ENCODE data around the gene CARD19. TPM values are rescaled to one million over a fixed set of nuclear protein-coding genes. Genes with fewer than 3 reads are reported as not detected.

Gene CARD19
- total and polyA plus RNA-seq, 9 of the 15 experiments (the other 6 are each of a cell fraction or from before 2014, with no cell fraction given) = 0.90 to 34.9 (median 14.6) TPM

GRCh38 chr9:93134015-93134739, 38.2 kb downstream of the CARD19 start, which contains the start of gene NINJ1 (continued):
- TF ChIP-seq, protein P1, sequence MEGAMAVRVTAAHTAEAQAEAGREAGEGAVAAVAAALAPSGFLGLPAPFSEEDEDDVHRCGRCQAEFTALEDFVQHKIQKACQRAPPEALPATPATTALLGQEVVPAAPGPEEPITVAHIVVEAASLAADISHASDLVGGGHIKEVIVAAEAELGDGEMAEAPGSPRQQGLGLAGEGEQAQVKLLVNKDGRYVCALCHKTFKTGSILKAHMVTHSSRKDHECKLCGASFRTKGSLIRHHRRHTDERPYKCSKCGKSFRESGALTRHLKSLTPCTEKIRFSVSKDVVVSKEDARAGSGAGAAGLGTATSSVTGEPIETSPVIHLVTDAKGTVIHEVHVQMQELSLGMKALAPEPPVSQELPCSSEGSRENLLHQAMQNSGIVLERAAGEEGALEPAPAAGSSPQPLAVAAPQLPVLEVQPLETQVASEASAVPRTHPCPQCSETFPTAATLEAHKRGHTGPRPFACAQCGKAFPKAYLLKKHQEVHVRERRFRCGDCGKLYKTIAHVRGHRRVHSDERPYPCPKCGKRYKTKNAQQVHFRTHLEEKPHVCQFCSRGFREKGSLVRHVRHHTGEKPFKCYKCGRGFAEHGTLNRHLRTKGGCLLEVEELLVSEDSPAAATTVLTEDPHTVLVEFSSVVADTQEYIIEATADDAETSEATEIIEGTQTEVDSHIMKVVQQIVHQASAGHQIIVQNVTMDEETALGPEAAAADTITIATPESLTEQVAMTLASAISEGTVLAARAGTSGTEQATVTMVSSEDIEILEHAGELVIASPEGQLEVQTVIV (CRISPR knock-in tag; IDR thresholded peaks at IDR 0.05; ENCODE audit: borderline replicate concordance) = no peak
- TF ChIP-seq GTF2B (IDR thresholded peaks at IDR 0.05; ENCODE audit: extremely low read depth, insufficient read length) (no peak), CXXC5 (CRISPR knock-in tag; IDR thresholded peaks at IDR 0.05) (peak; percentile 22), HNRNPH1 (optimal IDR thresholded peaks at IDR 0.05; ENCODE audit: low read depth, low read length) (no peak), STAT5B (CRISPR knock-in tag; IDR thresholded peaks at IDR 0.05) (no peak), IRF2 (CRISPR knock-in tag; IDR thresholded peaks at IDR 0.05) (no peak), ZEB2 (IDR thresholded peaks at IDR 0.05) (no peak), GMEB1 (CRISPR knock-in tag; IDR thresholded peaks at IDR 0.05) (peak; percentile 12; the same call in 1 of the 2 replicates), NR2C2 (CRISPR knock-in tag; IDR thresholded peaks at IDR 0.05) (no peak), NR2C2 (tag; IDR thresholded peaks at IDR 0.05) (peak; percentile 8; the same call in 1 of the 2 replicates), ETV1 (tag; conservative IDR thresholded peaks at IDR 0.05; ENCODE audit: low read depth) (no peak), RERE (CRISPR knock-in tag; IDR thresholded peaks at IDR 0.05; ENCODE audit: borderline replicate concordance) (no peak), E2F3 (CRISPR knock-in tag; IDR thresholded peaks at IDR 0.05) (0 out of 2 replicates have a peak, but pooled peaks have one; percentile 17), BRF1 (IDR thresholded peaks at IDR 0.05; ENCODE audit: borderline replicate concordance, extremely low read depth, insufficient read length) (no peak)
- TF ChIP-seq, protein P2, sequence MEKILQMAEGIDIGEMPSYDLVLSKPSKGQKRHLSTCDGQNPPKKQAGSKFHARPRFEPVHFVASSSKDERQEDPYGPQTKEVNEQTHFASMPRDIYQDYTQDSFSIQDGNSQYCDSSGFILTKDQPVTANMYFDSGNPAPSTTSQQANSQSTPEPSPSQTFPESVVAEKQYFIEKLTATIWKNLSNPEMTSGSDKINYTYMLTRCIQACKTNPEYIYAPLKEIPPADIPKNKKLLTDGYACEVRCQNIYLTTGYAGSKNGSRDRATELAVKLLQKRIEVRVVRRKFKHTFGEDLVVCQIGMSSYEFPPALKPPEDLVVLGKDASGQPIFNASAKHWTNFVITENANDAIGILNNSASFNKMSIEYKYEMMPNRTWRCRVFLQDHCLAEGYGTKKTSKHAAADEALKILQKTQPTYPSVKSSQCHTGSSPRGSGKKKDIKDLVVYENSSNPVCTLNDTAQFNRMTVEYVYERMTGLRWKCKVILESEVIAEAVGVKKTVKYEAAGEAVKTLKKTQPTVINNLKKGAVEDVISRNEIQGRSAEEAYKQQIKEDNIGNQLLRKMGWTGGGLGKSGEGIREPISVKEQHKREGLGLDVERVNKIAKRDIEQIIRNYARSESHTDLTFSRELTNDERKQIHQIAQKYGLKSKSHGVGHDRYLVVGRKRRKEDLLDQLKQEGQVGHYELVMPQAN (IDR thresholded peaks at IDR 0.05; ENCODE audit: borderline replicate concordance) = no peak

Data from K562 (cell line).